NCI-H146 (cell line): Measurements from ENCODE around the gene NPAS1.
A peak's percentile ranks its signal among the peaks of the same experiment; 100 is the strongest.

ENCODE experiments used
- DNase-seq: peaks from one replicate; lab custom pipeline; 2025; lab: John Stamatoyannopoulos, UW

NPAS1 gene

DNA sequence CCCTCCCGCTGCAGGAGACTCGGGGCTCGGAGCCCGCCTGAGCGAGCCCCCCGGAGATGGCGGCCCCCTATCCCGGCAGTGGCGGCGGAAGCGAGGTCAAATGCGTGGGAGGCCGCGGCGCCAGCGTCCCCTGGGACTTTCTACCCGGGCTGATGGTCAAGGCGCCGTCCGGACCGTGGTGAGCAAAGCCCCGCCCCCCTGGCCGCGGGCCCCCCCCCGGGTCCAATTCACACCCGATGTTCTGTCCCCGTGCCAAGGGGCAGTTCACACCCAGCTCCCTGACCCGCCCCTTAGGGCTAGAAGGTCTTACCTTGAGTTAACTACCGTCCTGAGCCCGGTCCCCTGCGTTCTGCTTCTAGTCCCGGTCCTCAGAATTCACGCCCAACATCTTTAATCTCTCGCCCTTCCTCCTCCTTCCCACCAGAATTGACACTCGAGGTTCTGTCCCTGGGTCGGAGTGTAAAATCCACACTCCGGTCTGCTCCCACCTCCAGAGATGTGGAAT, 1.4 kb downstream of the NPAS1 start:
- DNase-seq, result no peak

- DNase-seq, result peak; percentile 36
Measured at GRCh38 chr19:47021536-47022139, 2.0 kb downstream of the NPAS1 start.

GRCh38 chr19:47022140-47022536, 2.5 kb downstream of the NPAS1 start:
- DNase-seq, result no peak

GRCh38 chr19:47022541-47023447, 3.2 kb downstream of the NPAS1 start:
- peak; percentile 38 for DNase-seq

GRCh38 chr19:47023448-47023794, 3.8 kb downstream of the NPAS1 start:
- DNase-seq, result no peak

DNA sequence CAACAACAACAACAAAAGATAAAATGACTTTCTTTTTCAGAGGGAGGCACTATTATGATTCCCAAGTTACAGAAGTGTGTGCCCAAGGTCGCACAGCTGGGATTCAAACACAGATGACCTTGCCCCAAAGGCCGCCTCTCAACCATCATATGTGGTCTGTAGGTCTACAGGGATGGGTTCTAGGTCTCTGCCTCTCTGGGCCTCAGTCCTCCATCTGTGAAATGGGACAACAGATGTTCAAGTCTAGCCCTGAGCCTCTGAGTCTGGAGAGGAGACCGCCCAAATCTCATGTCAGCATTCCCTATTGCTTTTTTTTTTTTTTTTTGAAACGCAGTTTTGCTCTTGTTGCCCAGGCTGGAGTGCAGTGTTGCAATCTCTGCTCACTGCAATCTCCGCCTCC, 4.9 kb downstream of the NPAS1 start:
- DNase-seq, result no peak

GRCh38 chr19:47026156-47026555, 6.5 kb downstream of the NPAS1 start:
- no peak for DNase-seq

- DNase-seq, result no peak
Measured at GRCh38 chr19:47026889-47027288, 7.3 kb downstream of the NPAS1 start.

DNA sequence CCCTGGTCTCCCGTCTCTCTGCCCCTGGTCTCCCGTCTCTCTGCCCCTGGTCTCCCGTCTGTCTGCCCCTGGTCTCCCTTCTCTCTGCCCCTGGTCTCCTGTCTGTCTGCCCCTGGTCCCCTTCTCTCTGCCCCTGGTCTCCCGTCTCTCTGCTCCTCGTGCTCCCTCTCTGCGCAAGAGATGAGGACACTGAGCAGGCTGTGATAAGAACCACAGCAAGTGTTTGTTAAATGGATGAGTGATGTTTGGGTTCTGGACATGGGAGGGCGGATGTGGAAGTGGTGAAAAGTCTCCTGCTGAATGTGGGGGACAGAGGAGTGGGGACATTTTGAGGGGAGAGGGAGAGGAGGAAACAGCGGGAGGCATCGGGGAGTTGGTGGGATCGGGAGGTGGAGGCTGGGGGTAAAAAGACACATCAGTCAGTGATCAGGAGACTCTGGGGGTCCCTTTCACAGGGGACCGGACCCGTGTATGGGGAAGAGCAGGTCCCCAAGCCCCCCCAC, 8.0 kb downstream of the NPAS1 start:
- DNase-seq, result no peak

- DNase-seq, result peak; percentile 35
Measured at GRCh38 chr19:47028195-47028601, 8.6 kb downstream of the NPAS1 start.

DNA sequence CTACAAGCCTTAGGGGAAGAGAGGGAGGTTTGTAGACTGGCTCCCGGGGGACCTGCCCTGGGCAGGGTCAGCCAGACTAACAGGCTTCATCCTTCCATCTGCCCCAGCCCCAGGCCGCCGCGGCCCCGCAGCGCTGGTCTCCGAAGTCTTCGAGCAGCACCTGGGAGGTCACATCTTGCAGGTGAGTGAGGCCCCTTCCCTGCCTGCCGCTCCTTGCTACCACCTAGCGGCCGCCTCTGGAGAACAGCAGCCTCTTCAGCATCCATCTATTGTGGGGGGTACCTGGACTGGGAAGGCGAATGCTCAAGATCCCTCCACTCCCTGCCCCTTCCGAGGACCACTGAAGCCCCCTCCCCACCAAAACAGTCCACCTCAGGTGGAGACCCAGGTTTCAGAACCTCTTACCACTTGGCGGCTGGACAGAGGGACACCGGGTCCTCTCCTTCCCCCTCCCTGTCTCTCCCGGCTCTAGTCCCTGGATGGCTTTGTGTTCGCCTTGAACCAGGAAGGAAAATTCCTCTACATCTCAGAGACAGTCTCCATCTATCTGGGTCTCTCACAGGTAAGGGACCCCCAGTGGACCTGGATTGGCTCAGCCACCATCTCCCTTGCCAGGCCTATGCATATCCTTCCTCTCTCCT, 12.7 kb downstream of the NPAS1 start:
- DNase-seq, result peak; percentile 81

DNA sequence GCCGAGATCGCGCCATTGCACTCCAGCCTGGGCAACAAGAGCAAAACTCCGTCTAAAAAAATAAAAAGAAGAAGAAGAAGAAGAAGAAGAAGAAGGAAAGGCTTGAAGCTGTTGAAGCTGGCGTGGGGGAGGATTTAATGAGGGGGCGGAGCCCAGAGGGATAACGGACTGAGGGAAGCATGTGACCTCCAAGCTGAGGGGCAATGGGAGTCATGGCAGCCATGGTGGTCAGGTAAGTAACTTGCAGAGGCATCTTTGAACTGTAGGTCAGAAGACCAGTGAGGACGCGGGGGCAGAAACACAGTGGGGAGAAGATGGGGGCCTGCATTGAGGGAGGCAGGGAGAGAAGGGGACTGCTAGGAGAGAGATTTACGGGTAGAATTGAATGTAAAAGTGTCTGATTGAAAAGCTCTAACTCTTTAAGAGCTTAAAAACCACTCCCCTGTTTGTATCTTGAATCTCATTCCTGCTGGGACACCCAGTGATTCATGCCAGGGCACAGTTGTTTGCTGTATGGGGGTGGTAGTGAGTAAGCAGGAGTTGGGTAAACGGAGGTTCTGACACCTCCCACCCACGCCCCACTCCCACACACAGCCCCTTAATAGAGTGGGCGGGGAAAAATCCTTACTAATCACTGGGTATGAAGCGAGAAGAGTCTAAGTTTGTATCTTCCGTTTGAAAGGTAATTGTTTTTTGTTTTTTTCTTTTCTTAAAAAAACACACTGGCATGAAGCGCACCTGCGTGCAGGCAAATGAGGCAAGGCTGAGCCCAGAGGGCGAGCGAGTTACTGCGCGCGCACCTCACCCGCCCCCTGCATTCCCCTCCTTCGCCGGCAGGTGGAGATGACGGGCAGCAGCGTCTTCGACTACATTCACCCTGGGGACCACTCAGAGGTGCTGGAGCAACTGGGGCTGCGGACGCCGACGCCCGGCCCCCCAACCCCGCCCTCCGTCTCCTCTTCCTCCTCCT, 15.8 kb downstream of the NPAS1 start:
- peak; percentile 82 for DNase-seq

DNA sequence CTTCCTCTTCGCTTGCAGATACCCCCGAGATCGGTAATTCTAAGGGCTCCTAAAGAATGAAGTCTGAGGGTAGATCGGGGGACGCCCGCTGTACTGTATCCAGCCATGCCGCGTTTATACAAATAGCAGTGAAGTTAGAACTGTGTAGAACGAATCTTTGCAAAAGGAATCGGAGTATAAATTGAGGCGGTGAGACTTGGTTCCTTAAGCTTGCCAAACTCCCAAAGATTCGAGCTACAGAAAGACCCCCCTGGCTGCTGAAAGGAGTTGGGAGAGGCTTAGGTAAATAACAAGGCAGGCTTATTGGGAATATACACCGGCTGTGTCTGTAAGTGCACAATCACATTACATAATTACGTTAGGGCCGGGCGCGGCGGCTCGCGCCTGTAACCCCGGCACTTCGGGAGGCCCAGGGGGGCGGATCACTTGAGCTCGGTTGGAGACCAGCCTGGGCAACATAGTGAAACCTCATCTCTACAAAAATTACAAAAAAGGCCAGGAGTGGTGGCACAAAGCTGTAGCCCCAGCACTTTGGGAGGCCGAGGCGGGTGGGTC, 16.5 kb downstream of the NPAS1 start:
- DNase-seq, result peak; percentile 65

- no peak for DNase-seq
Measured at GRCh38 chr19:47037766-47038165, 18.1 kb downstream of the NPAS1 start.

DNA sequence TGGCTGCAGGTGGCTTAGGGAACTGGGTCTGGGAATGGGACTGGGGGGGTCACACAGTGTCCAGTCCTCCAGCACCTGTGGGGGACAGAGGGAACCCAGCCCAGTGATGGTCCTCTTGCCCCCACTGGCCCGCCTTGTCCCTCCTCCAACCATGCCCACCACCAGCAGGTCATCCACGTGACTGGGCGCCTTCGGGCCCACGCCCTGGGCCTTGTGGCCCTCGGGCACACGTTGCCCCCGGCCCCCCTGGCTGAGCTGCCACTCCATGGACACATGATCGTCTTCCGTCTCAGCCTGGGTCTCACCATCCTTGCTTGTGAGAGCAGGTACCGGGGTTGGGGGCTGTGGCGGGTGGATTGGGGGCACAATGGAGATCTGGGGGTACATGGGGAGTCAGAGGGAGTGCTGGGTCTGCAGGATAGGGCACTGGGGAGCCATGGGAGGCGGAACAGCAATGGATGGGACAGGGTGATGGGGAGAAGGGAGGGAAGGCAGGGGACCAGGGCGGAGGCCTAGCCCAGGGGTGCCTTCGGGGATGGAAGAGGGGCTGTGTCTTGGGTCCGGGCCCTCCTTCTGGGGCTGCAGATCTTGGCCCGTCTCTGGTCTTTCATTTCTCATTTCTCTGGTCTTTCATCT, 19.7 kb downstream of the NPAS1 start:
- no peak for DNase-seq

DNA sequence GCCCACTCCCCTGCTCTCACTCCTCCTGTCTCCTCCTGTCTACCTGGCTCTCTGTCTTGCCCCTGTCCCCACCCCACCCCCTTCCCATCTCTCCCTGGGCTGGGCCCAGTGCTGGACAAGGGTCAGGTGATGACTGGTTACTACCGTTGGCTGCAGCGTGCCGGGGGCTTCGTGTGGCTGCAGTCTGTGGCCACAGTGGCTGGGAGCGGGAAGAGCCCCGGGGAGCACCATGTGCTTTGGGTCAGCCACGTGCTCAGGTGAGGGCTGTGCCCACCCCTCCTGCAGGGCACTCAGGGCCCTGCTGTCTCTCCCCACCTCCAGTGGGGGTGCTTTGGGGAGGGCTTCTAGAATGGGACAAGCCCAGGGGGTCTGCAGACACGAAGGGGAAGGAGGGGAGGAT, 21.2 kb downstream of the NPAS1 start:
- no peak for DNase-seq

- DNase-seq, result no peak
Measured at GRCh38 chr19:47044946-47045866, 25.6 kb downstream of the NPAS1 start.

- no peak for DNase-seq
Measured at GRCh38 chr19:47045867-47046470, 26.3 kb downstream of the NPAS1 start.

DNA sequence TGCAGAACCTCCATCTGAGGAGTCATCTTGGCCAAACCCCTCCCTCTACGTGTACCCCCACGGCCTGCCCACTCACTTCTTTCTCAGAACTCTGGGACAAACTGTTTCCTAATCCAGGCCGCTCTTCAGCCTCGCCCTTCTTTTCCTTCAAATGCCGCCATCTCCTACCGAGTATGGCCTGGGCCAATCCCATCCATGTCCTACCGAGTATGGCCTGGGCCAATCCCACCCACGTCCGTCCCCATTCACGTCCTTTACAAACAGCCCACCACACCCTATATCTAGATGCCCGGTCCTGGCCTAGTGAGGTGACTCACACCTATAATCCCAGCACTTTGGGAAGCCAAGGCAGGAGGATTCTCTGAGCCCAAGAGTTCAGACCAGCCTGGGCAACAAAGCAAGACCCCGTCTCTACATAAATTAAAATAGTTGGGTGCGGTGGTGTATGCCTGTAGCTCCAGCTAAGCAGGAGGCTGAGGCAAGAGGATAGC, 27.7 kb downstream of the NPAS1 start:
- DNase-seq, result no peak
